ENCODE measurements around the gene ADAMTSL2.

Gene ADAMTSL2

DNA sequence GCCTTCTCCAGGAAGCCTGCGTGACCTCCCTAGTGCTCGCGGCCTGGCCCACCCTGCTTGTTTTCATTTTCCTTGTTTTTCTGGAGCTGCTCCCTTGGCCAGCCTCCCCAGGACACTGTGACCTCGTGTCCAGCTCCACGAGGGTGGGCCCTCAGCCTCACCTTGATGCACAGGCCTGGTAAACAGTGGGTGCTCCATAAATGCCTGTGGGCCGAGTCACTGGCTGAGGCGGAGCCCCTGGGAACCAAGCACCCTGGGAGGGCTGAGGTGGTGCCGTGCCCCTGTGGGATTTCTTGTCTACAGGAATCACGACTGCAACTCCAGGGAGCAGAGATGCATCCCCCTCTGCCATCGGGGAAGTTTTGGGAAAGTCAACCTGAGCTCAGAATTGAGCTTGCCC lies 57.5 kb downstream of the ADAMTSL2 start:
- DNase-seq = no peak

DNA sequence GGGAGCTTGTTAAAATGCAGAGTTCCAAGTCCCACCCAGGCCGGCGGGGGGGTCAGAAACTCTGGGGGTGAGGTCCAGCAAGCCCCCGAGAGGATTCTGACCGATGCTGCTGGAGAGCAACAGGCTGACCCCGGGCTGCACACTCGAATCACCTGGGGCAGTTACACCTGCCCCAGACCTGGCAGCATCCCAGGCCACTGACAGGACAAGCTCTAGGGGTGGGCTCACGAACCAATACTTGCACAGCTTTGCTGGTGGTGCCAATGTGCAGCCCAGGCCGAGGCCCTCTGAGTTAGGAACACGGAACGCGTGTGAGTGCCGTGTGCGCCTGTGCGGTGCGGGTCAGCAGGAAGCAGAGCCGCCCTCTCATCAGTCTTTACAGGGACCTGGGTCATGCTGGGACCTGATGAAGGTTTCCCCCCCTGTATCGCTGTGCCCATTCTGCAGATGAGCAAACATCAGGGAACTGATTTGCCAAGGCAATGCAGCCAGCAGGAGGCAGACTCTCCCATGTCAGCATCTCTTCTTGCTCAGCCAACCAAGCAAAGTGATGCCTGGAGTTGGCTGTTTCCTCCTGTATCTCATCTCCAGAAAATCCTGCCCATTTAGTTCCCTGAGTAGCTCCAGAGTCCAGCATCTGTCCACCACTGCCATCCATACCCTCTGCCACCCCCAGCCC lies 58.4 kb downstream of the ADAMTSL2 start:
- peak; percentile 9 for DNase-seq

DNA sequence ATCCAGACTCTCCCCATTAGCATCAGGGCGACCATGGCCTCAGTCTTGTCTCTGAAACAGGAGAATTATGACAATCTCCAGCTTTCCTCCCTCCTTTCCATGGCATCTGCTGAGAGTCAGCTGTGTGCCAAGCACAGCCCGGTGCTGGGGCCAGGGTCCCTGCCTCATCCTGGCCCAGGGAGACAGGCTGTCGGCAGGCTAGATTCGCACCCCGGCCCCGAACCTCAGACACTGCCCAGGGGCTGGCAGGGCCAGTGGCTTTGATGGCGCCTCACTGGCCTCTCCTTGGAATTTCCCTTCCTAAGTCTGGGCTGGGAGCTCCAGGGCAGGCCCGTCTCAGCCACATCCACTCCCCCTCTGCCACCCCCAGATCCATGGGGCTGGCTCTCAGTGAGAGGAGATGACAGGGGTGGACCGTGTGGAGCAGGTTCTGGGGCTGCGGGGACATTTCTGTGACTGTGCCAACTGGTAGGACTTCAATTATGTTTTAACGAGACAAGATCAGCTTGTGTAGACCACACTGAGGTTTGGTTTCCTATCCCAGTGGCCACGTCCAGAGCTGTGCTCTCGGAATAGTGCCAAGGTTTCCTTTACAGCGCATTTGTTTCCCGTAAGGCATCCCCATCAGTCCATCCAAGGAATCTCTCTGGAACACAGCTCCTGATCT lies 59.2 kb downstream of the ADAMTSL2 start:
- DNase-seq = no peak

- DNase-seq = no peak
Measured at GRCh38 chr9:133594310-133594709, 59.8 kb downstream of the ADAMTSL2 start.

- DNase-seq = no peak
Measured at GRCh38 chr9:133595910-133596309, 61.4 kb downstream of the ADAMTSL2 start.

GRCh38 chr9:133597316-133597957 lies 62.9 kb downstream of the ADAMTSL2 start:
- no peak for DNase-seq

- no peak for DNase-seq
Measured at GRCh38 chr9:133598978-133599377, 64.5 kb downstream of the ADAMTSL2 start.

DNA sequence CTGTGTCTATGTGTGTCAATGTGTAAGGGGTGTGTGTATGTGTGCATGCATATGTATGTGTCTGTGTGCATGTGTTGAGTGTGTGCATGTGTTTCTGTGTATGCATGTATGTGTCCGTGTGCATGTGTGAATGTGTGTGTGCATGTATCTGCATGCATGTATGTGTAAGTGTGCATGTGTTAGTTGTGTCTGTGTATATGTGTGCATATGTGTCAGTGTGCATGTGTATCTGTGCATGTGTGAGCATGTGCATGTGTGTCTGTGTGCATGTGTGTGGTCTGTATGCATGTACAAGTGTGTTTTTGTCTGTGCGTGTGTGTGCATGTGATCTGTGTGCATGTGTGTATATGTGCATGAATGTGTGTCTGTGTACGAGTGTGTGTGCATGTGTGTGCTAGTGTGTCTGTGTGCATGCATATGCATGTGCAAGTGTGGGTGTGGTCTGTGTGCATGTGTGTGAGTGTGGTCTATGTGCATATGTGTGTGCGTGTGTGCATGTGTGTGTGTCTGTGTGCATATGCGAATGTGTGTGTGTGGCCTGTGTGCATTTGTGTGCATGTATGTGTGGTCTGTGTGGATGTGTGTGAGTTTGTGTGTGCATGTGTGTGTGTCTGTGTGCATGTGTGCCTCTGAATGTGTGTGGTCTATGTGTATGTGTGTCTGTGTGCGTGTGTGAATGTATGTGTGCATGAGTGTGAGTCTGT lies 65.1 kb downstream of the ADAMTSL2 start:
- no peak for DNase-seq

DNA sequence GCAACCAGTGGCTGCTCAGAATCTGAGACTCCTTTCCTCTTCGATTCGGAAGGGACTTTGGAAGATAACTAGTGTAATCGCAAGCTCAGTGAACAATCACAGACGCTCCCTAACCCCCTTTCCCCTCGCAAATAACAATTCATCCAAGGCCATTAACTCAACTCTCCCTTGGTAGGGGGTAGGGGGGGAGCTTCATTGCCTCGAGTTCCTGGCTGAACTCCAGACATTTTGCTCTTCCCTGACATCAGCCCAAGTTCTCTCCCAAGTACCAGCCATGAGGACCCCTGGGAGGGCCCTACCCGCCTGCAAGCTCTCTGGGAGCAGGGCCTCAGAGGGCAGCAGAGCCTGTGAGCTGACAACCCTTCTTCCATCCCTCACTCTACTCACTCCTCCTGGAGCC lies 66.2 kb downstream of the ADAMTSL2 start:
- no peak for DNase-seq

DNA sequence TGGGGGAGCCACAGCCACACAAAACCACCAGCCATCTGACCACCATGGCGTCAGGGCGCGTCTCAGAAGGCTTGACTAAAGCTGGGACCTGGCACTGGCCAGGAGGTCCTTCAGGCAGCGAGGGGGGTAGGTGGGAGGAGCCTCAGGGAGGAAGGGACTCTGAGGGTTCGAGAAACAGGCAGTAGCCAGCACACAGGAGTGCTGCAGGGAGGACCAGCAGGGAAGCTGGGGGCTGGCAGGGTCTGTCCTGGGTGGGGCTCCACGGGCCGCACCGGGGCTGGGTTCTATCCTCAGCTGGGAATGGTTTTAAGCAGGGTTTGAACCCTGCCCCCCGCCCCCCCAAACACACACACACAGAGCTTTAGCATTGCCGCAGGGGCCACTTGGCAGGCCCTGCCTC lies 67.2 kb downstream of the ADAMTSL2 start:
- DNase-seq = no peak

- no peak for DNase-seq
Measured at GRCh38 chr9:133602277-133602676, 67.8 kb downstream of the ADAMTSL2 start.

DNA sequence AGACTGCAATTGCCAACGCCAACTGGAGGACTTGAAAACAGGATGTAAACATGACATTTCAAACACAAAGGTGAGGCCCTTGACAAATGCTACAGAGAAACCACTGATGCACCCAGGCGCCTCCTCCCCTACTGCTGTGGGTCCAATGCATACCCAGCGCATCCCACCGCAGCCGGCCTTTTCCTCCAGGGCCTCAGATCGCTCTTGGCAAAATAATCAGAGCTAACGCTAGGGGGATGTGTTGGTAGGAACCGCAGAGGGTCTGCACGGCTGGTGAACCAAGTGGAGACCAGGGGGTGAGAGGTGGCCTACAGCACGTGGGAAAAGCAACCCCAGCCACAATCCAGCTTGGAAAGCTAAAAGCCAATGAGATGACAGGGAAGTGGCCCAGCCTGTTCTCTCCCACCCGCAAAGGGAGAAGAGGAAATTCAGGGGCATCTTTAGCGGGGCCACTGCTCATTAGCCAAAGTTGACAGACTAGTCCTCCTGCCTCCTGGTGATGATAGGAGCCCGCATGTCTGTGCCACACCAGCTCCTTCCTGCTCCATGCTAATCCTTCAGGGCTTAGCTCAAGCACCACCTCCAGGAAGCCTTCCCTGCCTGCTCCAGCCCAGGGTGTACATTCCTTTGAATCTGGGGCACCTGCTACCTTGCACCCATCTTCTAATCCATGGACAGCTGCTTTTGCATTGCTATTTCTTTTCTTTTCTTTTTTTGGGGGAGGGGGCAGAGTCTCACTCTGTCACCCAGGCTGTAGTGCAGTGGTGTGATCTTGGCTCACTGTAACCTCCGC lies 68.8 kb downstream of the ADAMTSL2 start:
- DNase-seq = no peak

GRCh38 chr9:133604214-133604613 lies 69.7 kb downstream of the ADAMTSL2 start:
- peak; percentile 25 for DNase-seq

DNA sequence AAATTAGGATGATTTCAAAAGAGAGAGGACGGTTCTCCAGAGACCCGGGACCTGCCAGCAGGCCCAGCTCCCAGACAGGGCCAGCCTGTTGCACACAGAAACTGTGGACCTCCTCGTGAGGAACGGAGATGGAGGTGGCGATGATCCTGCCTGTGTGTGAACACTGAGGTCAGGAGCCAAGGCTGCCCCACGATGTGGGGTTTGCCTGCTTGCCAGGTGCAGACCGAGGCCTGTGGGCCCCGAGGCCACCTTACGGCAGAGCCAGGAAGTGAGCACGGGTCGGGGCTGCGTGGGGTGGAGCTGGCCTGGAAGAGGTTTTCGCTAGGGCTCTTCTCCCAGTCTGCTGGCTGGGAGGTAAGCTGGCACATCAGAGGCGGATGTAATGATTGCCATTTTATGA lies 70.4 kb downstream of the ADAMTSL2 start:
- DNase-seq = no peak

DNA sequence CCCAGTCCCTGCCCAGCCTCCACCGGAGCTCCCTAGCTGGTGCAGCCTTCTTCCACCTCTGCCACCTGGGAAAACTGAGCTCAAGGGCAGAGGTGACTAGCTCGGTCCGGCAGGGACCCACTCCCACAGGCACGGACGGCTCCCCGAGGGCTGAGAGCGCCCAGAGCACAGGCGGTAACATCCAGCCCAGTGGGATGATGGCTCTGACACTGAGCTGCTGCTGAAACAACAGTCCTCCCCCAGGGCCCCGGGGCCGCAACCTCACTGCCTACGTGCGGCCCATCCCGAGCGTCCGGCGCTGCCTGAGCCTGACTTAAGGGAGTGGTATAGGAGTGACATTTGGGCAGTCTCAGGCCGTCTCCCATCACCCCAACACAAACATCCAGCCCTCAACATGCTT lies 70.9 kb downstream of the ADAMTSL2 start:
- DNase-seq = no peak

GRCh38 chr9:133605856-133606707 lies 71.6 kb downstream of the ADAMTSL2 start:
- no peak for DNase-seq

DNA sequence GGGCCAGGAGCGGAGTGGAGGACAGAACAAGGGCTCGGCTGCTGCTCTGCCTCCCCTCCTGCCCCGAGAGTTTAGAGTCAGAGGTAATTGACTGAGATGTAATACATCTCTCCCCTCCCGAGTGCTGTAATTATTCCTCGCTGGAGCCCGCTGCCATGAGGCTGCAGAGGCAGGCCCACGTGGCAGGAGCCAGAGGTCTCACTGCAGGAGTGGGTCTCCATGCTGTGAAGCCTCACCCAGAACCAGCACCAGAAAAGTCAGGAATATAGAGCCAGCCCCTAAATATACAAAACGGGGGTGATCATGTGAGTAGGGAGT lies 72.2 kb downstream of the ADAMTSL2 start:
- no peak for DNase-seq

- no peak for DNase-seq
Measured at GRCh38 chr9:133607381-133607780, 72.9 kb downstream of the ADAMTSL2 start.

GRCh38 chr9:133607976-133608375 lies 73.5 kb downstream of the ADAMTSL2 start:
- no peak for DNase-seq

DNA sequence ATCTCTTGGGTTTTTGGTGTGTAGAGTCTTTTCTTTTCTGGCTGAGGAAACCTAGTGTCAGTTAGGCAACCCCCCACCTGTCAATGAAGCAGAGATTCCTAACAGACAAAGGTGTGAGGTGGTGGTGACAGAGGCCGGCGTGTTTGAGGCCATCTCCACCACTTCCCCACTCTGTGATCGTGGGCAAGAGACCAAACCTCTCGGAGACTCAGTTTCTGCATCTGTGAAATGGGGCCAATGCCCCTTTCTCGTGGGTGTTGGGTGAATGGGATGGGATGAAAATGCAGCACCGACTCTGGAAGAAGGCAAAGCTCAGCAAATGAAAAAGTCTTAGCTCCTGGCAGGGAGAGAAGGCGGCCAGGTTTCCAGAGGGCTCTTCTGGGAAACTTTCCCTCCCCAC lies 73.9 kb downstream of the ADAMTSL2 start:
- no peak for DNase-seq

- no peak for DNase-seq
Measured at GRCh38 chr9:133608889-133609288, 74.4 kb downstream of the ADAMTSL2 start.

Measured in CD4-positive, alpha-beta T cell treated with Interleukin-21 for 1 hour (primary cell).